PFSK-1 (cell line): ENCODE measurements around the gene ST6GAL2.

Source experiments
- POLR2AphosphoS5 ChIP-seq: IDR thresholded peaks from 2 replicates; pipeline ENCODE4 v1.6.1; 2012; ENCODE audit warnings: low read depth, mild to moderate bottlenecking, control low read depth, low read length, moderate library complexity
- REST ChIP-seq, 2 experiments: IDR thresholded peaks; 2 replicates each; pipeline versions ENCODE4 v1.6.1 to v1.8.0; 2011 to 2012; ENCODE audit warnings: low read depth in 2 of 2, low read length in 2 of 2, control low read depth in 1 of 2, inconsistent platforms in 1 of 2, mild to moderate bottlenecking in 1 of 2, moderate library complexity in 1 of 2; ENCODE audit not compliant: insufficient read depth in 1 of 2
- TAF1 ChIP-seq: IDR thresholded peaks from 2 replicates; pipeline ENCODE4 v1.6.1; 2012; ENCODE audit warnings: low read length, control low read depth, borderline replicate concordance; ENCODE audit not compliant: insufficient read depth

GRCh38 chr2:106831241-106831640, 54.7 kb downstream of the ST6GAL2 start:
- TF ChIP-seq POLR2AphosphoS5 (no peak), TAF1 (no peak), REST (IDR thresholded peaks at IDR 0.05; ENCODE audit: insufficient read depth in 1 of 2, low read depth in 2 of 2, low read length in 2 of 2) (no peak)
